WTC11 (cell line): ENCODE data around the gene USP34. TPM values are rescaled to one million over a fixed set of nuclear protein-coding genes. Genes with fewer than 3 reads are reported as not detected.

Source experiments
- ATAC-seq: fragments of 200-7000 bp; cut with Tn5 transposase; 2 replicates; pipeline ENCODE4 v1.10.0; 2021; ENCODE audit warnings: mild to moderate bottlenecking, moderate library complexity
- CTCF ChIA-PET: fragments of 300-600 bp; sonication (Branson Sonifier 250); formaldehyde crosslinking; loops from one replicate; lab custom pipeline; 2021; ENCODE audit warnings: antibody characterized with exemption; lab: Charles Lee
- POLR2A ChIA-PET: fragments of 350-600 bp; sonication (Branson Sonifier 250); formaldehyde crosslinking; loops from one replicate; lab custom pipeline; 2021; ENCODE audit warnings: antibody characterized with exemption; lab: Charles Lee
- DNase-seq: peaks from one replicate; pipeline ENCODE4 v3.0.0; 2021; ENCODE audit warnings: low spot score
- H3K27ac Mint-ChIP-seq: 2 replicates; pipeline ENCODE4 v1.8.0; 2021; ENCODE audit warnings: mixed read lengths
- H3K27me3 Mint-ChIP-seq: 2 replicates; pipeline ENCODE4 v1.8.0; 2021; ENCODE audit warnings: low read depth, mild to moderate bottlenecking, moderate library complexity, mixed read lengths
- H3K36me3 Mint-ChIP-seq: 2 replicates; pipeline ENCODE4 v1.8.0; 2021; ENCODE audit warnings: mixed read lengths
- H3K4me1 Mint-ChIP-seq: 2 replicates; pipeline ENCODE4 v1.8.0; 2022; ENCODE audit warnings: mixed read lengths
- H3K4me3 Mint-ChIP-seq: 2 replicates; pipeline ENCODE4 v1.8.0; 2021; ENCODE audit warnings: mild to moderate bottlenecking, moderate library complexity, mixed read lengths
- H3K9me3 Mint-ChIP-seq: 2 replicates; pipeline ENCODE4 v1.8.0; 2021; ENCODE audit warnings: mixed read lengths
- ARID4B ChIP-seq: sonication (generic); formaldehyde crosslinking; IDR thresholded peaks from 2 replicates; pipeline ENCODE4 v1.8.0; 2023; ENCODE audit warnings: missing genetic modification reagents, mild to moderate bottlenecking, borderline replicate concordance
- CBFB ChIP-seq: sonication (generic); formaldehyde crosslinking; IDR thresholded peaks from 2 replicates; pipeline ENCODE4 v1.8.1; 2022; ENCODE audit warnings: mild to moderate bottlenecking, low read depth, missing genetic modification reagents
- E2F5 ChIP-seq: sonication (generic); formaldehyde crosslinking; IDR thresholded peaks from 2 replicates; pipeline ENCODE4 v1.8.1; 2022; ENCODE audit warnings: mild to moderate bottlenecking, moderate library complexity, missing genetic modification reagents
- ELF4 ChIP-seq: sonication (generic); formaldehyde crosslinking; IDR thresholded peaks from 2 replicates; pipeline ENCODE4 v1.8.1; 2022; ENCODE audit warnings: low read depth, mild to moderate bottlenecking, moderate library complexity, missing genetic modification reagents
- ESRRA ChIP-seq: sonication (generic); formaldehyde crosslinking; IDR thresholded peaks from 2 replicates; pipeline ENCODE4 v1.8.1; 2022; ENCODE audit warnings: mild to moderate bottlenecking, missing genetic modification reagents, borderline replicate concordance
- HMGA2 ChIP-seq: fragments of 250-450 bp; sonication (Bioruptor Pico); IDR thresholded peaks from 2 replicates; pipeline ENCODE4 v1.4.0; 2021; ENCODE audit warnings: mild to moderate bottlenecking, moderate library complexity
- HMGXB4 ChIP-seq: sonication (generic); formaldehyde crosslinking; IDR thresholded peaks from 2 replicates; pipeline ENCODE4 v1.8.1; 2023; ENCODE audit warnings: mild to moderate bottlenecking, moderate library complexity, missing genetic modification reagents
- MAX ChIP-seq: sonication (generic); formaldehyde crosslinking; IDR thresholded peaks from 2 replicates; pipeline ENCODE4 v1.8.0; 2022; ENCODE audit warnings: mild to moderate bottlenecking, missing genetic modification reagents
- MLX ChIP-seq: sonication (generic); formaldehyde crosslinking; IDR thresholded peaks from 2 replicates; pipeline ENCODE4 v1.8.1; 2023; ENCODE audit warnings: mild to moderate bottlenecking, missing genetic modification reagents, moderate library complexity
- NR2C2 ChIP-seq: sonication (generic); formaldehyde crosslinking; IDR thresholded peaks from 2 replicates; pipeline ENCODE4 v1.8.0; 2022; ENCODE audit warnings: mild to moderate bottlenecking, missing genetic modification reagents
- NR3C1 ChIP-seq: sonication (generic); formaldehyde crosslinking; conservative IDR thresholded peaks from 2 replicates; pipeline ENCODE4 v1.8.1; 2023; ENCODE audit warnings: low read depth, mild to moderate bottlenecking, missing genetic modification reagents
- SMAD3 ChIP-seq: sonication (generic); formaldehyde crosslinking; IDR thresholded peaks from 2 replicates; pipeline ENCODE4 v1.8.0; 2022; ENCODE audit warnings: missing genetic modification reagents, mild to moderate bottlenecking, borderline replicate concordance
- USF1 ChIP-seq: sonication (generic); formaldehyde crosslinking; IDR thresholded peaks from 2 replicates; pipeline ENCODE4 v1.8.0; 2022; ENCODE audit warnings: mild to moderate bottlenecking, missing genetic modification reagents
- ZNF121 ChIP-seq: sonication (generic); formaldehyde crosslinking; IDR thresholded peaks from 2 replicates; pipeline ENCODE4 v1.8.0; 2023; ENCODE audit warnings: missing genetic modification reagents
- ZNF138 ChIP-seq: sonication (generic); formaldehyde crosslinking; conservative IDR thresholded peaks from 2 replicates; pipeline ENCODE4 v1.8.1; 2022; ENCODE audit warnings: mild to moderate bottlenecking, moderate library complexity, missing genetic modification reagents
- ZNF317 ChIP-seq: sonication (generic); formaldehyde crosslinking; IDR thresholded peaks from 2 replicates; pipeline ENCODE4 v1.8.1; 2023; ENCODE audit warnings: low read depth, mild to moderate bottlenecking, moderate library complexity, missing genetic modification reagents, borderline replicate concordance
- ZNF396 ChIP-seq: fragments of 250-450 bp; sonication (Bioruptor Pico); IDR thresholded peaks from 2 replicates; pipeline ENCODE4 v1.8.0; 2021; ENCODE audit warnings: mild to moderate bottlenecking, moderate library complexity, borderline replicate concordance
- ZNF532 ChIP-seq: fragments of 250-450 bp; sonication (Bioruptor Pico); IDR thresholded peaks from 2 replicates; pipeline ENCODE4 v1.9.0; 2021; ENCODE audit warnings: mild to moderate bottlenecking, borderline replicate concordance
- ZNF671 ChIP-seq: fragments of 250-450 bp; sonication (Bioruptor Pico); IDR thresholded peaks from 2 replicates; pipeline ENCODE4 v1.8.0; 2021; ENCODE audit warnings: mild to moderate bottlenecking
- total RNA-seq: library from RNA; stranded (reverse); gene quantifications from 3 replicates; pipeline ENCODE4 v1.2.3, GENCODE V29; 2021

Gene USP34
- total RNA-seq, 1 experiment from 2014 or later, result 92.3 TPM

GRCh38 chr2:61334466-61334865 is 136.4 kb downstream of the USP34 start (continued):
- TF ChIP-seq HMGXB4 (CRISPR knock-in tag) (no peak), ARID4B (CRISPR knock-in tag) (no peak), HMGA2 (CRISPR knock-in tag) (no peak), ZNF138 (CRISPR knock-in tag) (no peak), ZNF671 (CRISPR knock-in tag) (no peak), ZNF121 (CRISPR knock-in tag) (no peak), ESRRA (CRISPR knock-in tag) (no peak)

GRCh38 chr2:61328707-61329251 is 142.1 kb downstream of the USP34 start:
- ATAC-seq (no peak), DNase-seq (no peak)
- POLR2A ChIA-PET, result no interaction called here
- Mint-ChIP-seq H3K9me3 (no peaks in the 10 kb centered on the region), H3K27ac (peak overlapping the region; percentile 25), H3K36me3 (peaks cover 14% of the 10 kb centered on the region), H3K4me1 (peaks cover 12% of the 10 kb centered on the region), H3K27me3 (no peaks in the 10 kb centered on the region), H3K4me3 (no peak overlapping the region)
- TF ChIP-seq MLX (CRISPR knock-in tag) (no peak), NR2C2 (no peak), ZNF396 (no peak), E2F5 (CRISPR knock-in tag) (no peak), USF1 (no peak), CBFB (CRISPR knock-in tag) (no peak), MAX (CRISPR knock-in tag) (no peak), ZNF317 (CRISPR knock-in tag) (no peak), NR3C1 (no peak), ZNF532 (CRISPR knock-in tag) (no peak), SMAD3 (CRISPR knock-in tag) (no peak), ELF4 (CRISPR knock-in tag) (no peak)
- CTCF ChIA-PET, result interaction anchor here (0.5 kb wide), 1 partner anchor 13 kb away, joined by 3 read pairs; no protein-coding TSS in a partner anchor
